NCI-H345 (cell line): ENCODE data around the gene EMX1.

ENCODE experiments used
- DNase-seq: peaks from one replicate; lab custom pipeline; 2025; lab: John Stamatoyannopoulos, UW

The EMX1 gene

GRCh38 chr2:72943540-72944395 is 26.4 kb downstream of the EMX1 start:
- DNase-seq: no peak

GRCh38 chr2:72944804-72945449 is 27.6 kb downstream of the EMX1 start:
- DNase-seq: no peak

GRCh38 chr2:72945450-72946019 is 28.2 kb downstream of the EMX1 start:
- no peak for DNase-seq

- no peak for DNase-seq
Measured at GRCh38 chr2:72946466-72946865, 29.1 kb downstream of the EMX1 start.

GRCh38 chr2:72947952-72948830 is 30.9 kb downstream of the EMX1 start:
- DNase-seq: no peak

- DNase-seq: no peak
Measured at GRCh38 chr2:72949045-72949444, 31.7 kb downstream of the EMX1 start.

- DNase-seq: no peak
Measured at GRCh38 chr2:72949642-72950041, 32.3 kb downstream of the EMX1 start.

- DNase-seq: no peak
Measured at GRCh38 chr2:72950558-72951255, 33.4 kb downstream of the EMX1 start.

GRCh38 chr2:72951303-72952095 is 34.2 kb downstream of the EMX1 start:
- DNase-seq: no peak

- no peak for DNase-seq
Measured at GRCh38 chr2:72952110-72952823, 34.9 kb downstream of the EMX1 start.

- DNase-seq: no peak
Measured at GRCh38 chr2:72952961-72953360, 35.6 kb downstream of the EMX1 start.

- no peak for DNase-seq
Measured at GRCh38 chr2:72953528-72953927, 36.2 kb downstream of the EMX1 start.

GRCh38 chr2:72953976-72954375 is 36.7 kb downstream of the EMX1 start:
- no peak for DNase-seq

GRCh38 chr2:72954376-72955227 is 37.3 kb downstream of the EMX1 start:
- no peak for DNase-seq

GRCh38 chr2:72955228-72956049 is 38.1 kb downstream of the EMX1 start:
- no peak for DNase-seq

- no peak for DNase-seq
Measured at GRCh38 chr2:72956050-72956395, 38.7 kb downstream of the EMX1 start.

- DNase-seq: no peak
Measured at GRCh38 chr2:72956936-72957335, 39.6 kb downstream of the EMX1 start.
